Epithelial cell of proximal tubule (primary cell): ENCODE data around the gene FAM193B. TPM values are rescaled to one million over a fixed set of nuclear protein-coding genes. Genes with fewer than 3 reads are reported as not detected.
"Not testable (repeated sequence)": the region's sequence is repeated elsewhere in the genome, so short reads cannot be mapped to it uniquely, and the experiment has no call there.

Source experiments
- DNase-seq: peaks from one replicate; pipeline ENCODE4 v3.0.0-alpha.2; 2011; ENCODE audit warnings: low read depth
- H3K4me3 ChIP-seq: 2 replicates; pipeline ENCODE4 v1.5.1; 2011; ENCODE audit warnings: low read depth, mild to moderate bottlenecking, low read length
- CTCF ChIP-seq: conservative IDR thresholded peaks from 2 replicates; pipeline ENCODE4 v1.5.1; 2012; ENCODE audit warnings: low read depth, mild to moderate bottlenecking, low read length
- total RNA-seq: library from RNA; depleted of rRNA; stranded (reverse); fragments of >200 nt; gene quantifications from 2 replicates; pipeline ENCODE4 v1.2.3, GENCODE V29; 2015

FAM193B gene
- total RNA-seq, 1 donor from 2014 or later, result 36.4 TPM

- no peak overlapping the region for H3K4me3 ChIP-seq
- no peak for TF ChIP-seq CTCF
- no peak for DNase-seq
Observed at GRCh38 chr5:177540438-177540837, 13.9 kb downstream of the FAM193B start.

GRCh38 chr5:177539411-177539810 is 15.0 kb downstream of the FAM193B start:
- DNase-seq, result no peak
- no peak overlapping the region for H3K4me3 ChIP-seq
- no peak for TF ChIP-seq CTCF

- TF ChIP-seq CTCF, result no peak
- no peak for DNase-seq
- H3K4me3 ChIP-seq, result no peak overlapping the region
Observed at GRCh38 chr5:177538876-177539275, 15.5 kb downstream of the FAM193B start.

GRCh38 chr5:177537389-177538361 is 16.7 kb downstream of the FAM193B start:
- no peak overlapping the region for H3K4me3 ChIP-seq
- no peak for DNase-seq
- no peak for TF ChIP-seq CTCF

- DNase-seq, result no peak
- no peak overlapping the region for H3K4me3 ChIP-seq
- no peak for TF ChIP-seq CTCF
Observed at GRCh38 chr5:177536386-177536785, 18.0 kb downstream of the FAM193B start.

- no peak overlapping the region for H3K4me3 ChIP-seq
- no peak for TF ChIP-seq CTCF
- no peak for DNase-seq
Observed at GRCh38 chr5:177535125-177535524, 19.2 kb downstream of the FAM193B start.

GRCh38 chr5:177534433-177534832 is 19.9 kb downstream of the FAM193B start:
- not testable (repeated sequence) for DNase-seq, H3K4me3 ChIP-seq
